GM12892 (cell line): ENCODE results near the gene SORBS2.

Experiments
- POLR2A ChIP-seq: IDR thresholded peaks from 2 replicates; pipeline ENCODE4 v1.6.1; 2011; ENCODE audit warnings: low read depth, low read length, control low read depth
- POLR2AphosphoS5 ChIP-seq: IDR thresholded peaks from 2 replicates; pipeline ENCODE4 v1.6.1; 2011; ENCODE audit warnings: low read depth, low read length, control low read depth

DNA sequence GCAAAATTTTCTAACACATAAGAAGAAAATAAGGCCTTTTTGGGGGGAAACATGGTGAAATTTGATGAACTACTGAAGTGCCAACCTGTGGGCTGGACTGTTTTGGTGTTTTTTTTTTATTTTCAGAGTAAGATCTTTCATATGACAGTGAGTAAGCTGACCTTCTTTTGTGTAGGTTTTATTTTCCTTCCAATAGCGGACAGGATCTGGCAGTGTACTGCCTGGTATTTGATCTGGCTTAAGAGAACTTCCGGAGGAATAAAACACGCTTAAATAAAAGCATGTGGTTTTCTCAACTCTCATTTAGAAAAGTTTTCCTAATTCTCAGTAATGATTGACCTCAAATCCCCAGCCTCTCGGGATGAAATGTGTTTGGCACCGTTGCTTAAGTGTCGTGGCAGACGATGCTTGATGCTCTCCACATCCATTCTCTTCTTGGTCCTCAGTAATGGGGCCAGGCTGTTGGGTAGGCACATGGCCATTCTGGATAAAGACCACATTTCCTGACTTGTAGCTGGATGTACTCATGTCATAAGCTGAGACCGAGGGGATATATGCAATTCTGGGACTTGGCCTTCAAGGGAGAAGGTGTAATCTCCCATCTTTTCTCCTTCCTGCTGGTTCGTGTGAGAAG lies 211.1 kb downstream of the SORBS2 start:
- no peak for TF ChIP-seq POLR2A
- TF ChIP-seq POLR2AphosphoS5 = no peak
